Retinal pigment epithelial cell (primary cell): Measurements from ENCODE around the gene TNK1.
"Not testable (repeated sequence)": the region's sequence is repeated elsewhere in the genome, so short reads cannot be mapped to it uniquely, and the experiment has no call there.

Source experiments
- DNase-seq: peaks from one replicate; pipeline ENCODE4 v3.0.0-alpha.2; 2010; ENCODE audit warnings: low read depth
- H3K4me3 ChIP-seq: 2 replicates; pipeline ENCODE4 v1.5.1; 2011; ENCODE audit warnings: mild to moderate bottlenecking, low read length, control low read depth, moderate library complexity
- CTCF ChIP-seq: conservative IDR thresholded peaks from 2 replicates; pipeline ENCODE4 v1.5.1; 2011; ENCODE audit warnings: low read depth, low read length, control low read depth, inconsistent platforms

The TNK1 gene

GRCh38 chr17:7357381-7357780 is 23.5 kb upstream of the TNK1 start:
- TF ChIP-seq CTCF = no peak
- no peak for DNase-seq
- H3K4me3 ChIP-seq = no peak overlapping the region

- H3K4me3 ChIP-seq = no peak overlapping the region
- TF ChIP-seq CTCF = no peak
- DNase-seq = no peak
Measured at GRCh38 chr17:7361906-7362305, 19.0 kb upstream of the TNK1 start.

GRCh38 chr17:7363311-7363710 is 17.6 kb upstream of the TNK1 start:
- DNase-seq = no peak
- no peak overlapping the region for H3K4me3 ChIP-seq
- no peak for TF ChIP-seq CTCF

GRCh38 chr17:7365963-7366362 is 14.9 kb upstream of the TNK1 start:
- not testable (repeated sequence) for H3K4me3 ChIP-seq, DNase-seq

- DNase-seq = no peak
- H3K4me3 ChIP-seq = no peak overlapping the region
- no peak for TF ChIP-seq CTCF
Measured at GRCh38 chr17:7367083-7367482, 13.8 kb upstream of the TNK1 start.

- no peak for DNase-seq
- no peak for TF ChIP-seq CTCF
- no peak overlapping the region for H3K4me3 ChIP-seq
Measured at GRCh38 chr17:7367918-7368598, 12.8 kb upstream of the TNK1 start.

GRCh38 chr17:7368599-7368994 is 12.3 kb upstream of the TNK1 start:
- not testable (repeated sequence) for DNase-seq, H3K4me3 ChIP-seq

- TF ChIP-seq CTCF = no peak
Measured at GRCh38 chr17:7369825-7370224, 11.1 kb upstream of the TNK1 start.

More at GRCh38 chr17:7369825-7370224, 11.1 kb upstream of the TNK1 start:
- no peak for DNase-seq
- H3K4me3 ChIP-seq = no peak overlapping the region
